ENCODE measurements around the gene MAMDC2.

The MAMDC2 gene

DNA sequence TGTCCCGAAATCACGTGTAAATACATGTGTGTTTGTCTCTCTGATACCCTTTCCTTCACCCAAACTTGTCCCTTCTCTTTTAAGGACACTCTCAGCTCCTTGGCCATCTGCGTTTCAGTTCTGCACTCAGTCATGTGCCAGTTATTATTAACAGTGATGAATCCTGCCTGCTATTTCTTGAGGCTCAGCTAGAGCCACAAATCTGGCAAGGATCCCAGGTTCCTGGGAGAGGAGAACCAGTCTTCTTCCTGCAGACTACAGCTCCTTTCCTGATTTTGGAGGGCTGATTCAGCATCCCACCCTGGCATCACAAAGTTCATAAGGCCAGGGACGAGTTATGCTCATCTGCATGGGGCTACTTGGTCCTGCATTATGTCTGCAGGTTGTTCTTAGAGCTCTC, 5.6 kb downstream of the MAMDC2 start:
- H3K36me3 Mint-ChIP-seq: no peaks in the 10 kb centered on the region
- no peak overlapping the region for H3K4me3 Mint-ChIP-seq
- H3K27me3 Mint-ChIP-seq: peaks cover 36% of the 10 kb centered on the region
- peaks cover 6% of the 10 kb centered on the region for H3K4me1 Mint-ChIP-seq (ENCODE audit: low read depth)
- no peak overlapping the region for H3K27ac Mint-ChIP-seq
- no peaks in the 10 kb centered on the region for H3K9me3 Mint-ChIP-seq (ENCODE audit: low read depth)

DNA sequence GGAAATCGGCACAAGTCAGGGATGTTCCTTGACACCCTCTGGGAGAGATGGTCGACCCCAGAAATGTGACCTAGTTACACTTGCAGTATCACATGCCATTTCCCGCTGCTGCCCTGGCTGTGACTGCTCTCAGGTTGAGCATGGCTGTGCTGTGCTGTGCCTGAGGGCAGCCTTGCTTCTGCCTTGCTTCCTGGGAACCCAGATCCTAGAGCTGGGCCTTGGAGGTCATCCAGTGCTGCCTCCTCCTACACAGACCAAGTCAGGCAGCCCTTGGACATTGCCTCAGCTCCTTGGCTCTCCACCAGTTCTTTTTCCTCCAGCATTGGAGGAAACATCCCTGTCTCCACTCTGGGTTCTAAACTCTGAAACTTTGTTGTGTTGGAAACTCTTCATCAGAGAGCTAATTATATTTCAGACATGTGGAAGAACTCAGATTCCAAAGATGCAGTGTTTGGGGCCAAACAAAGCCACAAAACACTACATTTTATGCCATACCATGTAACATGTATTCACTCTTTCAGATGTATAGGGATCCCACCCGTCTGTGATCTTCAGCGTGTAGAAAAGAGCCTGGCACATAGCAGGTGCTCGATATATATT, 6.1 kb downstream of the MAMDC2 start:
- no peaks in the 10 kb centered on the region for H3K36me3 Mint-ChIP-seq
- H3K27me3 Mint-ChIP-seq: peaks cover 31% of the 10 kb centered on the region
- no peak overlapping the region for H3K27ac Mint-ChIP-seq
- H3K4me3 Mint-ChIP-seq: no peak overlapping the region
- H3K4me1 Mint-ChIP-seq (ENCODE audit: low read depth): peaks cover 2% of the 10 kb centered on the region
- no peaks in the 10 kb centered on the region for H3K9me3 Mint-ChIP-seq (ENCODE audit: low read depth)

DNA sequence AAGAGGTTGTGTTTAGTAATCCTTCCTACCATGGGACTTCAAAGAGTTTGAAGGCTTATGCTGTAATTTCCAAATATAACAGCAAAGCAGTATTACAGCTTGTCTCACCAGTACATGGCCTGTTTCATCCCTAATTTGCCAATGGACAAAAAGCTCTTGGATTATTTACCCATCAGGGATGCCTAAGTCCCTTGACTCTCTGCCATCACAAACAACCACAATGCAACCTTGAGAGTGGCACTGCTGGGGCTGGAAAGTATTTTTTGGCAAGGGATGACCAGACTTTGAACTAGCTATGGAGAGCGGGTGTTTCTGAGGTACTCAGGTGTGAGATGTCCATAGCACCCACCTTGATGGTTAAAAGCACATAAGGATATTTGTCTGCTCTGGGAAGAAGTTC, 9.1 kb downstream of the MAMDC2 start:
- Mint-ChIP-seq H3K27ac (no peak overlapping the region), H3K4me3 (no peak overlapping the region), H3K4me1 (ENCODE audit: low read depth) (peaks cover 2% of the 10 kb centered on the region), H3K27me3 (peaks cover 20% of the 10 kb centered on the region), H3K36me3 (no peaks in the 10 kb centered on the region), H3K9me3 (ENCODE audit: low read depth) (no peaks in the 10 kb centered on the region)

DNA sequence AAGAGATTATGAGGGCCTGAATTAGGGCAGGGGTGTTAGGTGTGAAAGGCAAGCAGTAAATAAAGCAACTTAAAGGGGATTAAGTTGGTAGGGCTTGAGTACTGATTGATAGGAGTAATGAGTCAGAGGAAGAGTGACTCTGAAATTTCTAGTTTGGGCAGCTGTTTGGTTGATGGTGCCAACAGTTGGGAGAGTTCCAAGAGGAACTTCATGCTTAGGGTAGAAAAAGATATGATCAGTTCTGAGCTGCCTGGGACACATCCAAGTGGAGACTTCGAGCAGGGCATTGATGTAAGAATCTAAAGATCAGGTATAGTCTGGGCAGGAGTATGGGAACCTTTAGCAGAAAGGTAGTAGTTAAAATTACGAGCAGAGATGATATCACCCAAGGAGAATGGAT, 10.2 kb downstream of the MAMDC2 start:
- no peak overlapping the region for H3K27ac Mint-ChIP-seq
- H3K27me3 Mint-ChIP-seq: peaks cover 18% of the 10 kb centered on the region
- no peaks in the 10 kb centered on the region for H3K36me3 Mint-ChIP-seq
- H3K4me3 Mint-ChIP-seq: no peak overlapping the region
- no peaks in the 10 kb centered on the region for H3K9me3 Mint-ChIP-seq (ENCODE audit: low read depth)
- H3K4me1 Mint-ChIP-seq (ENCODE audit: low read depth): no peaks in the 10 kb centered on the region

DNA sequence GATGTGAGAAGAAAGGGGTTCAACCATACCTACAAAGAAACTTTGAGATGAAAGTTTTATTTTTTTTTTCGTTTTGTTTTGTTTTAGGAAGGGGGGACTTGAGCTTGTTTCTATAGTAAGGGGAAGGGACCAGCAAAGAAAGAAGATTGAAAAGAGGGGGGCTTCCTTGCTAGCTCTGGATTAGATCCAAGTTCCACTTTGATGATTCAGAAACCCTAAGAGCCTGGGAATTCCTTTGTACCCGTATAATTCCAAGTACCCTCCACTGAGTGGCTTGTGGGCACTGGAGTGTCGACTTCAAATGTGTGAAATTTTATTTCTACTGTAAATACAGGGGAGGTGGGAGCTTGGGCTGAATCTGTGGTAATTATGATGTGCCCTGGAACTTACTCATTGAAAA, 10.9 kb downstream of the MAMDC2 start:
- H3K4me3 Mint-ChIP-seq: no peak overlapping the region
- no peak overlapping the region for H3K27ac Mint-ChIP-seq
- H3K4me1 Mint-ChIP-seq (ENCODE audit: low read depth): no peaks in the 10 kb centered on the region
- H3K27me3 Mint-ChIP-seq: peaks cover 17% of the 10 kb centered on the region
- no peaks in the 10 kb centered on the region for H3K36me3 Mint-ChIP-seq
- H3K9me3 Mint-ChIP-seq (ENCODE audit: low read depth): no peaks in the 10 kb centered on the region

DNA sequence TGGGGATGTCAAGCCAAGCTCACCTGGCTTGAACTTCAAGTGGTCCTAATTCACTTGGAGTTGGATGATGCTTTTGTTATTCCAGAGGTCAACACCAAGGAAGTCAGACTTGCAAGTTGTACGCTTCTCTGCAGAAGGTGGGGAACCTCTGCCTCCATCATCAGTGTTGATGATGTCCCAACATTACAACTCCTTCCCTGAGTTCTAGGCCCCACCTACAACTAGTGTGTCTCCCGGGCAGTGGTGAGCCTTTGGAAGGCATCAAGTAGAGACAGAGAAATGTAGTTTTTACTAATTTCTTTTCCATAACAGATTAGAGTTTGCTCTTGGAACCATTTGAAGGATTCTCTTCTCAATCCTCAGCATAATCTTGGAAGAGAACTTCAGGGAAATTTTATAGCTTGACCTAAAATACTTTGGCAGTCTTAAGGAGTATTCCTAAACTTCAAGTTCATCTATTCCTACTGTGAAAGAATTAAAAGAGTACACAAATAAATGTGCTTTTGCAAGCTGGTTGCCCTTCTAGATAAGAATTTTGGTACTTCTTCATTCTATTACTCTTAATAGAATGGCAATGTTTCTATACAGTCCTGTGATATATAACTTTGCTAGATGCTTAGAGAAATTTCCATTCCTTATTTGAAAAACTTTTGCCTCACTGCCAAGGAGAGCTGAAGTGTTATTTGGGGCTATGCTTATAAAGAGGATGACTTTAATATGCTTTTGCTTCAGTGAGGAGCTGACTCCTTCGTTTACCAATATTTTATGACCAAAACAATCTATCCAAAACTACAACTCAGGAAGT, 12.0 kb downstream of the MAMDC2 start:
- no peak overlapping the region for H3K27ac Mint-ChIP-seq
- H3K36me3 Mint-ChIP-seq: no peaks in the 10 kb centered on the region
- H3K4me1 Mint-ChIP-seq (ENCODE audit: low read depth): no peaks in the 10 kb centered on the region
- H3K4me3 Mint-ChIP-seq: no peak overlapping the region
- H3K27me3 Mint-ChIP-seq: peaks cover 10% of the 10 kb centered on the region
- no peaks in the 10 kb centered on the region for H3K9me3 Mint-ChIP-seq (ENCODE audit: low read depth)

DNA sequence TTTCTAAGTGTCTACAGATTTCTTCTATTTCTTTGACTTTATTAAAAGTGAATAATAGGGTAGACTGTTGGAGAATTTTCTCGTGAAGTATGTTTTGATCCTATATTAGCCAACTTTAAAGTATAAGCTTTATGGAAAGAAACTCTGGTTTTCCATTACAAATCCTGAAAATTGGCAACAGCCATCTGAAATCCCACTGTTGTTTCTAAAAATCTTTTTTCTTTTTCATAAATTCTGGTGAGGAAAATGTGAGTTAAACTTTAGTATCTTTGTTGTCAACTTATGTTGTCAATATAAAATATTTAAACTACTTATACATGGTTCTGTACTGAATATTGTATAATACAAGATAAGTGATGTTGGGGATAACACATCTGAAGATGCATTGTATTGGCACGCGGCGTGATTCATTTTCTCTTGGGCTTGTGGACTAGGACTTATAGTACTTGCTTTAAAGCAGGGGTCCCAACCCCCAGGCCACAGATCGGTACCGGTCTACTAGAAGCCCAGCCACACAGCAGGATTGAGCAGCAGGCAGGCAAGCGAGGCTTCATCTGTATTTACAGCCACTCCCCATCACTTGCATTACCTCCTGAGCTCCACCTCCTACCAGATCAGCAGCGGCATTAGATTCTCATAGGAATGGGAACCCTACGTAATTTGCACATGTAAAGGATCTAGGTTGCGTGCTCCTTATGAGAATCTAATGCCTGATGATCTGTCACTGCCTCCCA, 12.7 kb downstream of the MAMDC2 start:
- Mint-ChIP-seq H3K27ac (no peak overlapping the region), H3K4me1 (ENCODE audit: low read depth) (no peaks in the 10 kb centered on the region), H3K27me3 (peaks cover 8% of the 10 kb centered on the region), H3K4me3 (no peak overlapping the region), H3K36me3 (no peaks in the 10 kb centered on the region), H3K9me3 (ENCODE audit: low read depth) (no peaks in the 10 kb centered on the region)

DNA sequence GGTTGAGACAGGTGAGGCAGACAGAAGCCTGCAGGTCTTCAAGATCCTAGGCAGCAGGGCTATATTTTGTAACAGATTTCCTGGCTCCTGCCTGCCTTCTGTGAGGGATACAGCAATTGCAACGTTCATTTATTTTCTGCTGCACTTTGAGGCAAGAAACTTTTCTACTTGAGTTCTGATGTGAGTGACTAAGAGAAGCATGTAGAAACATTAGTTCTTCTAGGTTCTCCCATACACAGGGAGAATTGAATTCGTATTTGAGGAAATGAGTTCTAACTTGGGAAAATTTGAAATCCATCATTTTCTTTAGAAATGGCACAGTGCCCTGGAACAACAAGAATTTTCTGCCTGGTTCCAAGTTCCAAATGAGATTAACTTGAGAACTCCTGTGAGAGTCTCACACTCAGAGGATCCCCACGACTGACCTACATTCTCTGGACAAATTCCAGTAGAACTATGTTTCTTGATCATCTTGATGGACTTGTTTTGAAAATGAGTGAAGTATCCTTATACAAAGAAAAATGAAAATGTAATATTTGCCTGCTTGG, 15.0 kb downstream of the MAMDC2 start:
- no peaks in the 10 kb centered on the region for H3K9me3 Mint-ChIP-seq (ENCODE audit: low read depth)
- H3K4me3 Mint-ChIP-seq: no peak overlapping the region
- no peaks in the 10 kb centered on the region for H3K4me1 Mint-ChIP-seq (ENCODE audit: low read depth)
- no peak overlapping the region for H3K27ac Mint-ChIP-seq
- peaks cover 5% of the 10 kb centered on the region for H3K27me3 Mint-ChIP-seq
- no peaks in the 10 kb centered on the region for H3K36me3 Mint-ChIP-seq

DNA sequence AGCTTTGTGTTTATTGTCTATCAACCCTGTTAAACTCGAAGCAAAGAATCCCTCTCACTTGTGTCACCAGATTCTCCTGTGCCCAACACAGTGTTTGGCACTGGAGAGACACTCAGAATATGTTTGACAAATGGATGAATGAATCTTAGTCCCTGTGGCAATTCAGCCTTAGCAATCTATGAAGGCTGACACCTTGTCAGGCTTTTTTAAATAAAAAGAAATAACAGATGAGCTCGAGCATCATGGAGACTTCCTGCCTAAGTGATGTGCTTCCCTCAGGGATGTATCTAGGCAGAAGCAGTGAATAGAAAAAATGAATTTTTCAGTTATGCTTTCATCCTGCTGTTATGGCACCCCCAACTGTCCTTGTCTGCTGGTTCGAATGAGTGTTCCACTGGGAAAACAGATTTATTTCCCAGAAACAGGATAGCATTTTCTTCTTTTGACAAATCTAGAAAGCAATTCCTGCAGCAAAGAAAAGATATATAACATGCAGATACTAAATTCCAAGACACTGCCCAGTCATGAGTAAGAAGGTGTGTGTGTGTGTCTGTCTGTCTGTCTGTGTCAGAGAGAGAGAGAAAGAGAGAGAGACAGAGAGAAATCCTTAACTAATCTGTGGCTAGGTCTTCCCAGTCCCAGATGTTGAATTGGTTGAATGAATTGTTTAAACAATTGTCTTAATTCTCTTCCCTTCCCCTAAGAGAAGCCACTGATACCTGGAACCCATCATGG, 16.7 kb downstream of the MAMDC2 start:
- Mint-ChIP-seq H3K4me1 (ENCODE audit: low read depth) (no peaks in the 10 kb centered on the region), H3K4me3 (no peak overlapping the region), H3K27ac (no peak overlapping the region), H3K9me3 (ENCODE audit: low read depth) (no peaks in the 10 kb centered on the region), H3K27me3 (peaks cover 4% of the 10 kb centered on the region), H3K36me3 (no peaks in the 10 kb centered on the region)

DNA sequence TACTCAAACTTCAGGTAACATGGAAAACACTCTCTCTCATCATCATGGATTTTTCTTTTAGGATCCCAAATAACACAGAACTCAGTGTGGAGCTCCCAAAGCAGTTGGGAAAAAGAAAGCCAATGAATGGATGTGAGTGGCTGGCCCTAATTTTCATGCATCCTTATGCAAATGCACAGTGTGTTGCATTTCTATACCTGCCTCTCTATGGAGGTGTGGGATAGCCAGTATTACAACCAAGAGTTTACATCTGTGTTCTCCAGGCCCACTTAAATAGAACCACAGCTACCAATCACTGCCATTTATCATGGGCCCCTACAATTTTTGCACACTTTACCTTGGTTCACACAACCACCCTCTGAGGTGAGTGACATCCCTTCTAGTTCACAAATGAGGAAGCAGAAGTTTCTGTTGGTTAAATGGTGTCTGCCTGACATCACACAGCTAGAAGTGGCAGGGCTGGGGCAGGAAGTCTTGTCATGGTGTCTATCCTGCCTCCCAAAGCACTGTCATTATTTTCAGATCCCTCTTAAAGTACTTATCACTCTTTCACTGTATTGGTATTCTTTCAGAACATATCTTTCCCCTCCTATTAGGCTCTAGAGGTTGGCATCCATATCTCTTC, 17.3 kb downstream of the MAMDC2 start:
- Mint-ChIP-seq H3K9me3 (ENCODE audit: low read depth) (no peaks in the 10 kb centered on the region), H3K4me3 (no peak overlapping the region), H3K4me1 (ENCODE audit: low read depth) (no peaks in the 10 kb centered on the region), H3K36me3 (no peaks in the 10 kb centered on the region), H3K27ac (no peak overlapping the region), H3K27me3 (peaks cover 4% of the 10 kb centered on the region)

DNA sequence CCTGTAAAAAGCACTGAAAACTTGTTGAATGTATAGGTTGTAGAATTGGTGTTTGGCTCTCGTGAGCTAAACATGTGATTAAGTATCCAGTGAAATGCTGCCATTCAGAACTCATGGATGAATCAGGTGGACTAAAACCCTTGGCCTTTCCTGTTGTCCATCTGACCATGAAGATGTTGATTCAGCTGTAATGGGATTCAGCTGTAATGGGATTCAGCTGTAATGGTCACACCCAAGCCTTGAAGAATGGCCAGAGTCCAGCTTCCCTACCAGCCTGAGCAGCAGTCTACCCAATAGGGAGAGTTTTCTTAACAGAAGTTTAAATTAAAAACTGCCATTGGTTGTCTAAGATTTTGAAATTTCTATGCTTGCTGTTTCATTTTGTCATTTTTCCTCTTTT, 18.1 kb downstream of the MAMDC2 start:
- Mint-ChIP-seq H3K27me3 (peaks cover 4% of the 10 kb centered on the region), H3K4me1 (ENCODE audit: low read depth) (no peaks in the 10 kb centered on the region), H3K9me3 (ENCODE audit: low read depth) (no peaks in the 10 kb centered on the region), H3K4me3 (no peak overlapping the region), H3K36me3 (no peaks in the 10 kb centered on the region), H3K27ac (no peak overlapping the region)

DNA sequence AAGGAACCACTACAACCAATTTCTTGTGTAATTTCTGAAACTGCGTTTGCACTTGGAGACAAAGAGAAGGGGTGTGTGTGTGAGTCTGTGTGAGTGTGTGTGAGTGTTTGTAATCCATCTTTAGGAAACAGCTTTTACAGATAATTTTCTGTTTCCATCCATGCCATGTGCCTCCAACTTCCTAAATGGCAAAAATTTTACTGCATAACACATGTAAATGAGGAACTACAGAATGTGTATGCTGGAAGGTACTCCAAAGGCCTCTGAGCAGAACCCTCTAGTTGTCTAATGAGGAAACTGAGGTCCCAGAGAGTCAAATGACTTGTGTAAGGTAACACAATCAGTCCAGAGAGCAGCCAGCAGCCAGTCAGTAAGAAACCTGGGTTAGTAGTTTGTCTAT, 20.8 kb downstream of the MAMDC2 start:
- Mint-ChIP-seq H3K4me3 (no peak overlapping the region), H3K27me3 (peaks cover 8% of the 10 kb centered on the region)

DNA sequence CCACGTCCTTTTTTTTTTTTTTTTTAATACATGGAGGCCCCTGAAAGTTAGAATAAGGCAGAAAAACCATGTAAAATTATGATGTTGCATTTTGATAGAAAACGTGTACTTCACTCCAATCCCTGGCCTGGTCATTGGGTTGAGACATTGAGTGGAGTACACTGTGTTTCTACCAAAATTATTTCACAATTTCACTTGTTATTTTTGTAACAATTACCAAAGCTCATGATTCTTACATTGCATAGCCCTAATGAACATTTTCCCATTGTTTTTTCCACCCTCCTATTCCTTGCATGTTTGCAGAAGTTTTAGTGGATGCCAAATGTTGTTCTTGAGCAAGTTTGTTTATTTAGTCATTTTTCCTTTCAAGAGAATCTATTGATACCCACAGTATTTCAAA, 21.9 kb downstream of the MAMDC2 start:
- Mint-ChIP-seq H3K9me3 (ENCODE audit: low read depth) (no peaks in the 10 kb centered on the region), H3K4me3 (no peak overlapping the region), H3K4me1 (ENCODE audit: low read depth) (no peaks in the 10 kb centered on the region), H3K27ac (no peak overlapping the region), H3K27me3 (peaks cover 10% of the 10 kb centered on the region), H3K36me3 (no peaks in the 10 kb centered on the region)

More for the DNA sequence above, 20.8 kb downstream of the MAMDC2 start:
- Mint-ChIP-seq H3K4me1 (ENCODE audit: low read depth) (no peaks in the 10 kb centered on the region), H3K9me3 (ENCODE audit: low read depth) (no peaks in the 10 kb centered on the region), H3K27ac (no peak overlapping the region), H3K36me3 (no peaks in the 10 kb centered on the region)

DNA sequence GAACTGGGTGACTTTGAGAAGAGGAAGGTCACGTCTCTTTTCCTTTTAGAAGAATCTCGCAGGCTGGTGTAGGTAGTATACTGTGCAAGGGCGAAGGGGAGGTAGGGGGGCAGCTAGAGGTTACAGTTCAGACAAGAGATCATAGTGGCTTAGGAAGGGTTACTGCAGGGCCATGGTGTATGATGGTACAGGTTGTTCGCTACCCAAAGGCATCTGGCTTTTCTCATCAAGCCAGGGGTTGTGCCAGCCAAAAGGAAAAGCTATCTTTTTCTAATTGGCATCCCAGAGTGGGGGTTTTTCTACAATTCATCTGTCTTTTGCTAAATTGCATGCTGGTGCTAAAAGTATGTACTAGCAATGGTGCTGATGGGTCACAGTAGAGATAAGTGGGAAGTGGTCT, 22.8 kb downstream of the MAMDC2 start:
- Mint-ChIP-seq H3K4me3 (no peak overlapping the region), H3K27ac (no peak overlapping the region), H3K36me3 (no peaks in the 10 kb centered on the region), H3K27me3 (peaks cover 10% of the 10 kb centered on the region), H3K9me3 (ENCODE audit: low read depth) (no peaks in the 10 kb centered on the region), H3K4me1 (ENCODE audit: low read depth) (no peaks in the 10 kb centered on the region)
